Measurements from ENCODE around the gene CYP3A5. TPM values are rescaled to one million over a fixed set of nuclear protein-coding genes. Genes with fewer than 3 reads are reported as not detected.
A peak's percentile ranks its signal among the peaks of the same experiment; 100 is the strongest.

The CYP3A5 gene
- total RNA-seq, 1 experiment from 2014 or later = not detected

DNA sequence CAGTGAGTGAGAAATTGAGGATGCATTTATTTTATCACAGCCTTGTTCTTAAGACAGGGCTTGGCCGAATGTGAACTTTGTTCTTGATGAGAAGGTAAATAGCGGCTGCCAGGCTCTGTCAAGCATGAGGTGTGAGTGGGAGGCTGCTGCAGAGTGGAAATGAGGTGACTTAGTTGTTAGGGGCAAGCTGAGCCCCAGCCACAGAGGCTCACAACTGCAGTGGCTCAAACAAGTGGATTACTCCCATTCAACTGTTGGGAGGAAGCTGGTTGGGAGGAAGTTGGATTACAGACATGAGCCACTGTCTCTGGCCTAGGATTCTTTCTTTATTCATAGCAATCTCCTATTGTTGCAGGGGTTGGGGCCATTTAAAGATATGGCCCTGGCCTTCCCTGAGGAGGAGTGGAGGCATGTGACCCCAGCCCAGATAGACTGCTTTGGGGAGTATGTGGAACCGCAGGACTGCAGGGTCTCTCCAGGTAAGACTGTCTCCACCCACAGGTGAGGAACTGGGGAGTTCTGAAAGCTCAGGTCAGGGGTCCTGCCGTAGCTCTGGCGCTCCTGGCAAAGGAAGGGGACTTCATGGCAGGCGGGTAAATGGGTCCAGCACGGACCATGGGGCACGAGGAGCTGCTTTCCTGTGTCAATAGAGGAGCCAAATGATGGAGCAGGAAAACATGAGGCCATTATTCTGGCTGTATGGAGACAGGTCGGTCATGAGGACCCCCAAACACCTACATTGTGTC lies 55.9 kb downstream of the CYP3A5 start:
- DNase-seq (ENCODE audit: low read depth, low spot score) = no peak
- in situ Hi-C loops (cut with HindIII; ENCODE audit: low pct_unique_long_range_greater_than_20kb, low sequenced_read_pairs) = no loop called here

DNA sequence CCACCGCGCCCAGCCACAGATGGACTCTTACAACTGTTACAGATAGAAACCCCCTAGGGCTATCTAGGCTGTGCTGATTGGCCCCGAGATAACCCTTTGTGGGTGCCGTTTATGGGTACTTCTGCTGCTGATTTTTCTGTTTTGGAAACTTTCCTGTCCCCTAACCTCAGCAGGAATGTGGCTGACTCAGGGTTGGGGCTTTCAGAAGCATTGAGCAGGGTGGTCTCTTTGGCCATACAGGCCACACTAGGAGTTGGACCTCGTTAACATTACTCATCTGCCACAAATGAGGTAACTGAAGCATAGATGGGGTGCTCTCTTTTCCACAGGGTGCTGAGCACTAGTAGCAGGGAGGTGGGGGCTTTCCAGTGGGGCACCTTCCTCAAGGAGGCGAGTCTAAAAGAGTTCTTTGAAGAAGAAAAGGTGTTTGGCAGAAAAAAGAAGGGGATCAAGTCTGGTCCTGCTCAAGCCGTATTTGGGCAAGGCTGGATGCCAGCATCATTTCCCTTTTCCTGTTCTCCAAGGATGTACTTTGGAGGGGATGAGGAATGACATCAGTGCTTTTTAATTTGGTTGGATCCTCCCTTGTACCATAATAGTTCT lies 56.6 kb downstream of the CYP3A5 start:
- in situ Hi-C loops (cut with HindIII; ENCODE audit: low pct_unique_long_range_greater_than_20kb, low sequenced_read_pairs) = no loop called here
- DNase-seq (ENCODE audit: low read depth, low spot score) = no peak

DNA sequence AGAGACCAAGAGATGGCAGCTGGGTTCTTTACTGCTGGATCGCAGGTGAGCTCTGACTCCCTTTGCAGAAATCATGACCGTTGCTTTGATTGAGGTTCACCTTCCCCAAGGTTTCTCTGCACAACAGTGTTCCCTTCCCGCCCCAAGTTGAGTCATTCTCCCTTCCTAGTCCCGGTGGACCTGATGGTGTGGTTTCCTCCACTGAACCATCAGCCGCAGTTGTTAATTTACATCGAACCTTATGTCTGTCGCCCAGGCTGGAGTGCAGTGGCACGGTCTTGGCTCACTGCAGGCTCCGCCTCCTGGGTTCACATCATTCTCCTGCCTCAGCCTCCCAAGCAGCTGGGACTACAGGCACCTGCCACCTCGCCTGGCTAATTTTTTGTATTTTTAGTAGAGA lies 57.2 kb downstream of the CYP3A5 start:
- in situ Hi-C loops (cut with HindIII; ENCODE audit: low pct_unique_long_range_greater_than_20kb, low sequenced_read_pairs) = no loop called here
- no peak for DNase-seq (ENCODE audit: low read depth, low spot score)

DNA sequence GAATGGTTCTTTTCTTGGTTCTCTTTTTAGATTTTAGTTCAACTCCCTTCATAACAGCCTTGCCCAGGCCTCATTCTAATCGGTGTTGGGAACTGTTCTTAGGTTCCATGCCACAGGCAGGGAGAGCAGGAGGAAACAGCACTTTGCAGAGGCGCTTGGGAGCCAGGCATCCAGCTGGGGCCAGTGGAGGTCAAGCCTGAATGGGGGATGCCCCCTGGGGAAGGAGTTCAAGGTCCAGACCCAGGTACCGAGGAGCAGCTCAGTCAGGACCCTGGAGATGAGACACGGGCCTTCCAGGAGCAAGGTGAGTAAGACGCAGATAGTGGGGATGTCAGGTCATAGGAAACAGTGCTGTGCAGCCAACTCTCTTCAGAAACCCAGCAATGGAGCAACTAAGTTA lies 58.5 kb downstream of the CYP3A5 start:
- in situ Hi-C loops (cut with HindIII; ENCODE audit: low pct_unique_long_range_greater_than_20kb, low sequenced_read_pairs) = no loop called here
- no peak for DNase-seq (ENCODE audit: low read depth, low spot score)

DNA sequence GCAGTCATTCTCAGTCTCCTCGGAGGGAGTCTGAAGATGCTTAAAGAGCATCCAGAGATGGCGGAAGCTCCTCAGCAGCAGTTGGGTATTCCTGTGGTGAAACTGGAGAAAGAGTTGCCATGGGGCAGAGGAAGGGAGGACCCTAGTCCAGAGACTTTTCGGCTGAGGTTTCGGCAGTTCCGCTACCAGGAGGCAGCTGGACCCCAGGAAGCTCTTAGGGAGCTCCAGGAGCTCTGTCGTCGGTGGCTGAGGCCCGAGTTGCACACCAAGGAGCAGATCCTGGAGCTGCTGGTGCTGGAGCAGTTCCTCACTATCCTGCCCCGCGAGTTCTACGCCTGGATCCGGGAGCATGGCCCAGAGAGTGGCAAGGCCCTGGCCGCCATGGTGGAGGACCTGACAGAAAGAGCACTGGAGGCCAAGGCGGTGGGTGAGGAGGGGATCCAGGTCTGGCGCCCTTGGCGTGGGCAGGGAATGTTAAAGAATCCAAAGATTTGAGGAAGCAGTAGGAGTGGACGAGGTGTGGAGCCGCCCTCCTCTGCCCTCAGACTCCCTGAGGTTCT lies 60.1 kb downstream of the CYP3A5 start:
- no peak for DNase-seq (ENCODE audit: low read depth, low spot score)
- in situ Hi-C loops (cut with HindIII; ENCODE audit: low pct_unique_long_range_greater_than_20kb, low sequenced_read_pairs) = no loop called here

DNA sequence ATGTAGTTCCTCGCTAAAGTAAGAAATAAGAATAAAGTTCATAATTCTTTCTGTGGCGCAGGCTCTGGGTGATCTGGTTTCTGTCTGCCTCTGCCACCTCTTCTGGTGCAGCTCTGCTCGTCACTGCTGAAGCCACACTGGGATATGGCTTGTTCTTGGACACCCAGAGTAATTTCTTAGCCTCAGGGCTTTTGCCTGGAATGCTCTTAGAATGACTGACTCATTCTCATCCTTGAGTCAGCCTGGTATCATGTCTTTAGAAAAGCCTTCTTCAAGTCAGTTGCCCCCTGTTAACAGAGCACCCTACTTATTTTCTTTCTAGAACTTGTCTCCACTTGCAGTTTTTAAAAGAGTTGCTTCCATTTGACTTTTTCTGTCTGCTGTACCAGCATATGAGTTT lies 61.1 kb downstream of the CYP3A5 start:
- in situ Hi-C loops (cut with HindIII; ENCODE audit: low pct_unique_long_range_greater_than_20kb, low sequenced_read_pairs) = no loop called here
- DNase-seq (ENCODE audit: low read depth, low spot score) = peak; percentile 90

DNA sequence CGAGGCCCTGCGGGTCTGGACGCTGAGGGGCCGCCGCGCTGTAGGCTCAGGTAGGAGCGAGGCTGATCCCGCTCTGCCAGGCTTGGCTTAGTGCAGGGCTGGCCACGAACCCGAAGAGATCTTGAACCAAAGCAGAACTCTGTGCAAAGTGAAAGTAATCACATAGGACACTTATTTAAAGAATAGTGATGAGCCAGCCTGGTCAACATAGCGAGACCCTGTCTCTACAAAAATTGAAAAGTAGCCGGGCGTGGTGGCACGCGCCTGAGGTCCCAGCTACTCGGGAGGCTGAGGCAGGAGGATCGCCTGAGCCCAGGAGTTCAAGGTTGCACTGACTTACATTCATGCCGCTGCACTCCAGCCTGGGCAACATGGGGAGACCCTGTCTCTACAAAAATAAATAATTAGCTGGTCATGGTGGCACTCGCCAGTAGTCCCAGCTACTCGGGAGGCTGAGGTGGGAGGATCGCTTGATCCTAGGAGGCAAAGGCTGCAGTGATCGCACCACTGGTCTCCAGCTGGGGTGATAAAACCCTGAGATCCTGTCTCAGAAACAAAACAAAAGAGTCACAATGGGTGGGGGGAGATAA lies 62.5 kb downstream of the CYP3A5 start:
- in situ Hi-C loops (cut with HindIII; ENCODE audit: low pct_unique_long_range_greater_than_20kb, low sequenced_read_pairs) = no loop called here
- no peak for DNase-seq (ENCODE audit: low read depth, low spot score)

DNA sequence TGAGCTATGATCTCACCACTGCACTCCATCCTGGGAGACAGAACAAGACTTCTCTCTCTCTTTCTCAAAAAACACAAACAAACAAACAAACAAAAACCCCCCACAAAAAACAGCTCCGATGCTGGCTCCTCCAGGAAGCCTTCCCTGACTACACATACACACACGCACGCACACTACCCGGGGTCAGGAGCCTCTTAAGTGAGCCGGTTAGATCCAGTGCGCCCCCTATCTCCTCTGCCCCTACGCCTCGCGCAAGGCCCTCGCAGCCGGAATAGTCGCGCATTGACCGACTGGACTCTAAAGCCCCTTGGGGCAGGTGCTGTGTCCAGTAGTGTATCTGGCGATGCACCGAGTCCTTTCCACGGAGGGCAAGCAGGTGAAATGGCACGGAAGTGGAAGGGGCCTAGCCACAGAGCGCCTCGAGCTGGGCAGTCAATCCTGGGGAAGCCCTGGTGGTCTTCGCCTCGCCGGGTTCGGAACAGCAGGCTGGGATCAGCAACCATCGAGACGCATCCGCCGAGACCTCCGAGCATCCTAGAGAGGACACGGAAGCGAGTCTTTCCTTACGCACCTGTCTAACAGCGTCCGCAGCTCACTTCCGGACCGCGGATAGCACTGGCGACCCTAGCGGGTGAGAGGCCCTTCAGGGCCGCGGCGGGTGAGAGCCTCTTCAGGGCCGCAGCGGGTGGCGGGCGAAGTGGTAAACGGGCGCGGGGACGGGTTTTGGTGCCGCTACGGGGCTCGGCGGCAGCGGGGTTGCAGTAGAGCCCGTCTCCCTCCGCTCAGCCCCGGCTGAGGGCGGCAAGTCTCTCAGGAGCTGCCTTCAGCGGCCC lies 63.2 kb downstream of the CYP3A5 start, which contains the start of gene ZSCAN25:
Gene ZSCAN25 (plus strand): TSS at position 588 of the 833 bp plus-strand sequence. CDS start 2,661 bp downstream, outside the sequence.
- DNase-seq (ENCODE audit: low read depth, low spot score) = peak; percentile 97
- in situ Hi-C loops (cut with HindIII; ENCODE audit: low pct_unique_long_range_greater_than_20kb, low sequenced_read_pairs) = no loop called here

DNA sequence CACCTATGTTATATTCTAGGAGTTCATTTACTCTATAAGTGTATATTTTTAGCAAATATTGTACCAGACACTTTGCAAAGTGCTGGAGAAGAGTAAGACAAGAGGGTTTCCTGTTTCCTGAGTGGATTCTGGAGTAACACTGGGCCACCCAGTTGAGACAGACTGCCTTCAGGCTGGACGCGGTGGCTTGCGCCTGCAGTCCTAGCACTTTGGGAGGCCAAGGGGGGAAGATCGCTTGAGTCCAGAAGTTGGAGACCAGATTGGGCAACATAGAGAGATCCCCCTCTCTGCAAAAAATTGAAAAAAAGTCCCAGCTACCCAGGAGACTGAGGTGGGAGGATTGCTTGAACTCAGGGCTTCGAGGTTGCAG lies 63.8 kb downstream of the CYP3A5 start:
- no peak for DNase-seq (ENCODE audit: low read depth, low spot score)
- in situ Hi-C loops (cut with HindIII; ENCODE audit: low pct_unique_long_range_greater_than_20kb, low sequenced_read_pairs) = no loop called here

DNA sequence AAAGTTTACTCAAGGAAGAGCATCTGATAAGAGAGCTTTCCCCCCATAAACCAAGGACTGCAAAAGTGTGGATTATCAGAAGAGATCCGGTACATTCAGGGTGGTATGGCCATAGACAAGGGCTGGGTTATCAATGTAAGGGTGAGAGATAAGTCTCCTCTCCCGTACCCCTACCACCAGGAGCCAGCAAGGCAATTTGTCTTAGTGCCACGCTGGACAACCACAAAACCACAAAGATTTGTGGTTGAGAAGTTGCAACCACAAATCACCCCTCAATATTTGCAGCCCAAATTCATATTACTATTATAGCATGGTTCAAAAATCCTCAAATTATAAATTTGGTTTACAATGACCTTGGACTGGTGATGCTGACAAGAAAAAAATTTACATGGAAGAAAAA lies 65.3 kb downstream of the CYP3A5 start:
- in situ Hi-C loops (cut with HindIII; ENCODE audit: low pct_unique_long_range_greater_than_20kb, low sequenced_read_pairs) = no loop called here
- no peak for DNase-seq (ENCODE audit: low read depth, low spot score)

DNA sequence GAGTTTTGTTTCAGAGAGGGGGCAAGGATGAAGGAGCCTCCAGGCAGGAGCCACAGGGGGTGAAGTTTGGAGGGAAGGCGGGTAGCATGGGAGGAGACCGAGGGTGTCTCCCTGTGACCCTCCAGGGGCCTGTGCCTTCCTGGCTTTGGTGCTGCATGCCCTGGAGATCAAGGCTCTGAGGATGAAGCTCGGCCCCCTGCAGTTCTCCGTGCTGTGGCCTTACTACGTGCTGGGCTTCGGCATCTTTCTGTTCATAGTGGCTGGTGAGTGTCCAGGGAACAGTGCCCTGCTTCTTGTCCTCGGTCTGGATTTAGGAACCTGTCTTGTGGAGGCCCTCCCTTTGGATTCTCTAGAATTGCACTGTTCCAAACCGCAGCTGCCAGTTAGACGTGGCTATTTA lies 72.2 kb downstream of the CYP3A5 start:
- DNase-seq (ENCODE audit: low read depth, low spot score) = no peak

DNA sequence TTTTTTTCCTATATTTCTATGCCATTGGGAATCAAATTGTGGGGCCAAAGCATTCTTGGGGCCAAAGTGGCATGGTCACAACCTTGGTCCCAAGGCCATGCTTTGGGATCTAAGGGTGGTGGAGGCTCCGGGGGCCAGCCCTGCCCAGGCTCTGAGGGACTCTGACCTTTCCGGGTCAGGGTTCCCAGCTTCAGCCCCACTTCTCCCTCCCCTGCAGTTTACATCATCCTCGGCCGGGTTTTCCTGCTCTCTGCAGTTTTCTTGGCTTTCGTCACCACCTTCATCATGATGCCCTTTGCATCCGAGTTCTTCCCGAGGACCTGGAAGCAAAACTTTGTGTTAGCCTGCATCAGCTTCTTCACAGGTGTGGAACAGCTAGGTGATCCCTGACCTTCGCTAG lies 73.3 kb downstream of the CYP3A5 start:
- in situ Hi-C loops (cut with HindIII; ENCODE audit: low pct_unique_long_range_greater_than_20kb, low sequenced_read_pairs) = no loop called here
- no peak for DNase-seq (ENCODE audit: low read depth, low spot score)

More for the DNA sequence above, 72.2 kb downstream of the CYP3A5 start:
- in situ Hi-C loops (cut with HindIII; ENCODE audit: low pct_unique_long_range_greater_than_20kb, low sequenced_read_pairs) = no loop called here

DNA sequence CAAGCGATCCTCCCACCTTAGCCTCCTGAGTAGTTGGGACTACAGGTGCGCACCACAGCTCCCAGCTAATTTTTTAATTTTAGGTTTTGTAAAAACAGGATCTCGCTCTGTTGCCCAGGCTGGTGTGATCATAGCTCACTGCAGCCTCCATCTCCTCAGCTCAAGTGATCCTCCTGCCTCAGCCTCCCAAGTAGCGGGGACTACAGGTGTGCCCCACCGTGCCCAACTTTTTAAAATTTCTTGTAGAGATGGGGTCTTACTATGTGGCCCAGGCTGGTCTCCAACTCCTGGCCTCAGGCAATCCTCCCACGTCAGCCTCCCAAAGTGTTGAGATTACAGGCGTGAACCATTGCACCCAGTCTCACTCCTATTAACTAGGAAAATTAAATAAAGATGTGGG lies 74.3 kb downstream of the CYP3A5 start:
- in situ Hi-C loops (cut with HindIII; ENCODE audit: low pct_unique_long_range_greater_than_20kb, low sequenced_read_pairs) = no loop called here
- DNase-seq (ENCODE audit: low read depth, low spot score) = no peak

DNA sequence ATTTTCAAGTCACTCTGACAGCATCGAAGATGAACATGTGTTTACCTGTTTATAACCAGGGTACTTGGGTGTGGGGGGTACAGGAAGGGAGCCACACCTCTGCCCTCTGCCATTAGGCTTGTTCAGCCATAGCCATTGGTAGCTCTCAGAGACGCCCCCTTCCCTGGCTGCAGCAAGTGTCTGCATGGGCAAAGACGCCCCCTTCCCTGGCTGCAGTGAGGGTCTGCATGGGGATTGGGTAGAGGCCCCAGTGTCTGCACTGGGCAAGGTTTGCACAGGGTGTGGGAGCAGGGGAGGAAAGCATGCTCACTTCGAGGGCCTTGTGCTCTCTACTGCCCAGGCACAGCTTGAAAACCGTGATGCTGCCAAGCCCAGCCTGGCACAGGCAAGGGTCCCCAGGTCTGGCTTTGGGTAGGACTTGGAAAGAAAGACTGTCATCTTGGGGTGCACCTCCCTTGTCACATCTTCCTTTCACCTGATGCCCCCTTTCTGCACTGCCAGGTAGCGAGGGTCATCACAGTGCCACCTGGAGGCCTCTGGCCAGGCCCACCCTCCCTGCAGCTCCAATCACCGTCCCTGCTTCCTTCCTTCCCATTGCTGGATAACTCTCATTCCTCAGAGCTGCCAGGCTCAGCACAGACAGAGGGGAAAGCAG lies 78.0 kb downstream of the CYP3A5 start:
- no peak for DNase-seq (ENCODE audit: low read depth, low spot score)
- in situ Hi-C loops (cut with HindIII; ENCODE audit: low pct_unique_long_range_greater_than_20kb, low sequenced_read_pairs) = no loop called here

DNA sequence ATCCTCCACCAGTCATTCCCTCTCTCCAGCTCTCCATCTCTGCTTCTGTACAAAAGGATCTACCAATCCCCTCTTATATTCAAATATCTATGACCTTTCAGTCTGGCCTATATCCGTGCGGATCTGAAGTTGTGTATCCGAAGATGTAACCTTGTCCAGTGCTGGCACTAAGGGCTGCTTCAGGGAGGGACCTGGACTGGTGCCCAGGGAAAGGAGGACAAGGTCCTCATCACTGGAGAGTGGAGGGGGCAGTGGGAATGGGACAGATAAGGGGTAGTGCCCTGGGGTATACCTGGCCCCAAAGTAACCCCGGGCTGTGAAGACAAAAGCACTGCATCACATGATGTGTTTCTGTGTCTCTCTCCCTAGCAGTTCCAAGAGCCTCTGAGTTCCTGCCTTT lies 80.0 kb downstream of the CYP3A5 start:
- no peak for DNase-seq (ENCODE audit: low read depth, low spot score)
- in situ Hi-C loops (cut with HindIII; ENCODE audit: low pct_unique_long_range_greater_than_20kb, low sequenced_read_pairs) = no loop called here

All from SK-MEL-5 (cell line).